Heart left ventricle (tissue), 16 donors: Measurements from ENCODE around the gene ABHD17B. TPM values are rescaled to one million over a fixed set of nuclear protein-coding genes. Genes with fewer than 3 reads are reported as not detected.

Experiments used
- ATAC-seq, 4 donors: fragments of 200-7000 bp; cut with Tn5 transposase; one replicate each; pipeline ENCODE4 v1.9.1; 2020 to 2022; ENCODE audit warnings: moderate library complexity in 4 of 4, mild to moderate bottlenecking in 3 of 4, moderate number of reproducible peaks in 1 of 4
- DNase-seq, 5 donors: peaks; one replicate each; pipeline ENCODE4 v3.0.0-alpha.2; 2020
- H3K27ac ChIP-seq, 12 donors: fragments of 200-600 bp; sonication (generic) in 4 of 12; one replicate each; pipeline versions ENCODE4 v1.5.0 to v1.8.0; 2016 to 2022; ENCODE audit warnings: mild to moderate bottlenecking in 2 of 12
- H3K27me3 ChIP-seq, 9 donors: fragments of 200-600 bp; sonication (generic) in 2 of 9; one replicate each; pipeline versions ENCODE4 v1.5.1 to v1.8.0; 2016 to 2022; ENCODE audit warnings: mild to moderate bottlenecking in 3 of 9
- H3K36me3 ChIP-seq, 9 donors: fragments of 200-600 bp; sonication (generic) in 2 of 9; one replicate each; pipeline versions ENCODE4 v1.5.0 to v1.8.0; 2018 to 2022; ENCODE audit warnings: mild to moderate bottlenecking in 2 of 9
- H3K4me1 ChIP-seq, 12 donors: fragments of 200-600 bp; sonication (generic) in 4 of 12; one replicate each; pipeline versions ENCODE4 v1.5.0 to v1.8.0; 2016 to 2022; ENCODE audit warnings: mild to moderate bottlenecking in 3 of 12
- H3K4me3 ChIP-seq, 12 donors: fragments of 200-600 bp; sonication (generic) in 4 of 12; one replicate each; pipeline versions ENCODE4 v1.5.0 to v1.8.0; 2017 to 2022; ENCODE audit warnings: mild to moderate bottlenecking in 9 of 12, moderate library complexity in 4 of 12
- H3K9me3 ChIP-seq, 12 donors: fragments of 200-600 bp; sonication (generic) in 4 of 12; one replicate each; pipeline versions ENCODE4 v1.5.0 to v1.8.0; 2016 to 2022; ENCODE audit warnings: mild to moderate bottlenecking in 1 of 12
- CTCF ChIP-seq, 12 donors: fragments of 200-600 bp; sonication (generic) in 4 of 12; IDR thresholded peaks; one replicate each; pipeline versions ENCODE4 v1.5.0 to v1.8.0; 2018 to 2022; ENCODE audit warnings: antibody characterized with exemption in 12 of 12, mild to moderate bottlenecking in 5 of 12
- POLR2A ChIP-seq, 2 donors: fragments of 450-650 bp; IDR thresholded peaks; one replicate each; pipeline ENCODE4 v1.6.1; 2017; ENCODE audit warnings: antibody characterized with exemption in 2 of 2, mild to moderate bottlenecking in 2 of 2, moderate library complexity in 2 of 2
- WGBS, 4 donors: extraction: QIAGEN DNeasy Blood & Tissue Kit in 2 of 4; methylation state at CpG; one replicate each; pipeline versions ENCODE4 v1.1.5 to v1.1.7; 2013 to 2018; 5-methylcytosine and 5-hydroxymethylcytosine counted together
- intact Hi-C, 10 donors: fragments of 100-400 bp; cut with DNase I; formaldehyde crosslinking; loops; one replicate each; pipeline versions ENCODE4 v1.11.1 to v1.14.2; 2022
- polyA plus RNA-seq, 2 donors: library from polyadenylated mRNA; stranded (reverse); fragments of 200-250 nt; gene quantifications; one replicate each; pipeline ENCODE4 v1.2.3, GENCODE V29; 2013
- total RNA-seq, 9 donors: library from RNA; depleted of rRNA in 2 of 9; stranded (reverse); fragments of >200 nt in 2 of 9; fragmentation: NEBNext Ultra II Directional in 3 of 9; extraction: Animal tissue kit (Norgen Biotek cat#: 25700) in 3 of 9; gene quantifications; one replicate each; pipeline versions ENCODE4 v1.1.0 to v1.2.4, GENCODE V29; 2016 to 2023
- donor health status: ischemic (EF 13 %, LVEDD 7.1; RV severe dilation, severe dysfunction).
- donor health status: healthy with polysubstance abuse.
- donor health status: DM: no; HTN: yes; CAD: no.
- donor health status: DM: no; HTN: no; CAD: no.
- donor health status: ischemic (EF 25% LVEDD 6.9; RV normal size, moderate dysfunction).
- donor health status: ischemic (EF 25% LVEDD 5.7; RV mildly dilated, moderate dysfunction).
- donor health status: healthy.
- donor health status: DM: yes; HTN: yes; CAD: no.
- donor health status: ischemic (EF 35%, LVEDD 5.7; RV mildly dilated, moderate dysfunction).
- donor health status: nonischemic (EF 11% LVEDD 7.7; RV severe dilation, severe dysfunction).
- donor health status: DM: yes; HTN: yes; CAD: no.
- donor health status: PGD.
- donor health status: ischemic (EF 29% LVEDD 5.4; RV normal size, mild dysfunction).
- donor health status: nonischemic (EF 23%, LVEDD 6.1; RV moderate dilation, normal function).

Gene ABHD17B
- total and polyA plus RNA-seq, 11 donors = 2.7 to 15.9 (median 10.8) TPM

GRCh38 chr9:71886015-71886414, 25.0 kb downstream of the ABHD17B start:
- no peak overlapping the region for H3K4me3 ChIP-seq
- DNase-seq (no peak), ATAC-seq (no peak)
- H3K36me3 ChIP-seq = no peaks in the 10 kb centered on the region
- H3K27me3 ChIP-seq = no peaks in the 10 kb centered on the region
- intact Hi-C loops = loop anchor here in 1 of 10 donors (10.0 kb wide), 1 partner anchor 471 kb away; no protein-coding TSS in a partner anchor
- H3K9me3 ChIP-seq = peaks cover 0 to 36% (median 15%) of the 10 kb centered on the region in 12 donors
- peaks cover 0 to 18% (median 7%) of the 10 kb centered on the region in 12 donors for H3K4me1 ChIP-seq
- 96 to 100% (median 99%) methylated on average over 1 of the region's 1 CpG for WGBS, 4 donors
- H3K27ac ChIP-seq = no peak overlapping the region
- TF ChIP-seq CTCF (IDR thresholded peaks at IDR 0.05) = no peak
- no peak for TF ChIP-seq POLR2A (IDR thresholded peaks at IDR 0.05)

- Histone ChIP-seq H3K36me3 (no peaks in the 10 kb centered on the region), H3K4me1 (peaks cover 0 to 18% (median 7%) of the 10 kb centered on the region in 12 donors), H3K27ac (no peak overlapping the region), H3K9me3 (peaks cover 0 to 42% (median 16%) of the 10 kb centered on the region in 12 donors), H3K27me3 (no peaks in the 10 kb centered on the region), H3K4me3 (no peak overlapping the region)
- no peak for DNase-seq
- ATAC-seq = no peak
- 21 to 24% (median 23%) methylated on average over 2 of the region's 2 CpGs for WGBS, 4 donors
- TF ChIP-seq CTCF (IDR thresholded peaks at IDR 0.05) = no peak
- no peak for TF ChIP-seq POLR2A (IDR thresholded peaks at IDR 0.05)
- intact Hi-C loops = loop anchor here in 1 of 10 donors (10.0 kb wide), 1 partner anchor 471 kb away; no protein-coding TSS in a partner anchor
Observed at GRCh38 chr9:71885467-71885866, 25.5 kb downstream of the ABHD17B start.

- no peak for ATAC-seq
- peaks cover 0 to 56% (median 26%) of the 10 kb centered on the region in 12 donors for H3K9me3 ChIP-seq
Observed at GRCh38 chr9:71884005-71884404, 27.0 kb downstream of the ABHD17B start.

More at GRCh38 chr9:71884005-71884404, 27.0 kb downstream of the ABHD17B start:
- Histone ChIP-seq H3K27ac (no peak overlapping the region), H3K36me3 (no peaks in the 10 kb centered on the region), H3K4me1 (peaks cover 0 to 18% (median 3%) of the 10 kb centered on the region in 12 donors), H3K27me3 (no peaks in the 10 kb centered on the region), H3K4me3 (no peak overlapping the region)
- TF ChIP-seq POLR2A (IDR thresholded peaks at IDR 0.05) (no peak), CTCF (IDR thresholded peaks at IDR 0.05) (no peak)
- intact Hi-C loops = loop anchor here in 1 of 10 donors (10.0 kb wide), 1 partner anchor 469 kb away; no protein-coding TSS in a partner anchor
- DNase-seq = no peak
